GM18907 (cell line): ENCODE measurements around the gene HIRA.

ENCODE experiments used
- ATAC-seq: cut with Tn5 transposase; IDR thresholded peaks from one replicate; pipeline ENCODE4 v1.9.1; 2021; ENCODE audit warnings: mild to moderate bottlenecking, moderate library complexity; ENCODE audit not compliant: unreplicated experiment

Gene HIRA

GRCh38 chr22:19290400-19291217, 140.9 kb downstream of the HIRA start:
- ATAC-seq: no peak

GRCh38 chr22:19289475-19290161, 141.9 kb downstream of the HIRA start:
- ATAC-seq: no peak

DNA sequence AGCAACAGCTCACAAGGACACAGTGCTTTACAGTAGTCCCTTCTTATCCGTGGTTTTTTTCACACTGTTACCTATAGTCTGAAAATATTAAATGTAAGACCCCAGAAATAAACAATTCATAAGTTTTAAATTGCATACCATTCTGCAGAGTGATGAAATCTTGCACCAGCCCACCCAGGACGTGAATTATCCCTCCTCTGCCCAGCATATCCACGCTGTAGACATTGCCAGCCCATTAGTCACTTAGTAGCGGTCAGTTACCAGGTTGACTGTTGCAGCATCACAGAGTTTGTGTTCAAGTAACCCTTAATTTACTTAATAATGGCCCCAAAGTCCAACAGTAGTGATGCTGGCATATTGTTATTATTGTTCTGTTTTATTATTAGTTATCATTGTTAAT, 143.6 kb downstream of the HIRA start:
- no peak for ATAC-seq

- ATAC-seq: no peak
Observed at GRCh38 chr22:19287076-19287707, 144.3 kb downstream of the HIRA start.

GRCh38 chr22:19285831-19286230, 145.7 kb downstream of the HIRA start:
- no peak for ATAC-seq
